Stomach (tissue), 9 donors: ENCODE results near the gene ATP6V0D1. TPM values are rescaled to one million over a fixed set of nuclear protein-coding genes. Genes with fewer than 3 reads are reported as not detected.

ENCODE experiments used
- DNase-seq, 2 donors: peaks; one replicate each; pipeline versions ENCODE4 v3.0.0 to v3.0.0-alpha.2; 2013 to 2019
- H3K27ac ChIP-seq, 5 donors: fragments of 200-600 bp in 4 of 5; sonication (generic) in 4 of 5; one replicate each; pipeline ENCODE4 v1.5.1; 2013 to 2019; ENCODE audit warnings: mild to moderate bottlenecking in 1 of 5, moderate library complexity in 1 of 5
- H3K27me3 ChIP-seq, 3 donors: fragments of 200-600 bp; sonication (generic); one replicate each; pipeline ENCODE4 v1.5.1; 2017 to 2019; ENCODE audit warnings: mixed run types in 1 of 3
- H3K36me3 ChIP-seq, 4 donors: fragments of 200-600 bp; sonication (generic); 1 replicate in 3 of 4; 2 replicates in 1 of 4; pipeline ENCODE4 v1.5.1; 2016 to 2019
- H3K4me1 ChIP-seq, 4 donors: fragments of 200-600 bp; sonication (generic); one replicate each; pipeline ENCODE4 v1.5.1; 2016 to 2019
- H3K4me3 ChIP-seq, 4 donors: fragments of 200-600 bp; sonication (generic) in 3 of 4; one replicate each; pipeline ENCODE4 v1.5.1; 2016 to 2019; ENCODE audit warnings: mild to moderate bottlenecking in 1 of 4
- H3K9me3 ChIP-seq, 4 donors: fragments of 200-600 bp; sonication (generic); one replicate each; pipeline ENCODE4 v1.5.1; 2016 to 2019
- CTCF ChIP-seq, 7 experiments: fragments of 450-650 bp in 4 of 7; fragments of 200-600 bp in 3 of 7; sonication (generic) in 3 of 7; IDR thresholded peaks; one replicate each; pipeline ENCODE4 v1.5.1; 2016 to 2019; ENCODE audit warnings: antibody characterized with exemption in 7 of 7, control low read depth in 2 of 7, mild to moderate bottlenecking in 1 of 7
- EP300 ChIP-seq: sonication (generic); formaldehyde crosslinking; IDR thresholded peaks from one replicate; pipeline ENCODE4 v1.6.1; 2017; ENCODE audit warnings: antibody characterized with exemption
- POLR2A ChIP-seq, 4 donors: fragments of 450-650 bp; IDR thresholded peaks; one replicate each; pipeline ENCODE4 v1.6.1; 2016; ENCODE audit warnings: antibody characterized with exemption in 4 of 4, control low read depth in 2 of 4, mild to moderate bottlenecking in 1 of 4, moderate library complexity in 1 of 4
- POLR2AphosphoS5 ChIP-seq, 3 donors: sonication (generic); formaldehyde crosslinking; IDR thresholded peaks; one replicate each; pipeline ENCODE4 v1.6.1; 2016; ENCODE audit warnings: antibody characterized with exemption in 3 of 3
- WGBS, 5 donors: extraction: QIAGEN DNeasy Blood & Tissue Kit in 3 of 5; methylation state at CpG; one replicate each; pipeline versions ENCODE4 v1.1.5 to v1.1.7; 2013 to 2018; 5-methylcytosine and 5-hydroxymethylcytosine counted together
- intact Hi-C: fragments of 100-400 bp; cut with DNase I; formaldehyde crosslinking; loops from one replicate; pipeline ENCODE4 v1.15.1; 2023; ENCODE audit warnings: low total_unique reads
- polyA plus RNA-seq, 3 donors: library from polyadenylated mRNA; stranded (reverse); fragments of 200-250 nt; gene quantifications; one replicate each; pipeline ENCODE4 v1.2.3, GENCODE V29; 2013
- total RNA-seq, 5 donors: library from RNA; depleted of rRNA; stranded (reverse); fragments of >200 nt; gene quantifications; one replicate each; pipeline versions ENCODE4 v1.1.0 to v1.2.3, GENCODE V29; 2014 to 2016
- donor health status: healthy with polysubstance abuse.
- donor health status: Bipolar disorder and iron deficiency.
- donor health status: healthy.

ATP6V0D1 gene
- total and polyA plus RNA-seq, 8 donors: 23.5 to 102 (median 64.9) TPM

- WGBS, 5 donors: 0 to 1% (median 1%) methylated on average over 23 to 25 of the region's 25 CpGs
- H3K4me3 ChIP-seq: peak overlapping the region; percentile 36 to 55 (median 40)
- intact Hi-C loops: no loop called here
These were observed 40.3 kb upstream of the ATP6V0D1 start for GRCh38 chr16:67521095-67521804.

GRCh38 chr16:67519242-67519641, 38.3 kb upstream of the ATP6V0D1 start:
- Histone ChIP-seq H3K27me3 (no peaks in the 10 kb centered on the region), H3K27ac (no peak overlapping the region), H3K4me3 (peak overlapping the region in 1 of 4 donors; percentile 26), H3K4me1 (peaks cover 0 to 18% (median 9%) of the 10 kb centered on the region in 4 donors), H3K36me3 (no peaks in the 10 kb centered on the region), H3K9me3 (no peaks in the 10 kb centered on the region)
- TF ChIP-seq POLR2AphosphoS5 (IDR thresholded peaks at IDR 0.05) (no peak), CTCF (IDR thresholded peaks at IDR 0.05) (no peak), POLR2A (IDR thresholded peaks at IDR 0.05) (no peak), EP300 (no peak)
- no peak for DNase-seq
- 68 to 77% (median 72%) methylated on average over 4 of the region's 4 CpGs for WGBS, 5 donors
- intact Hi-C loops: loop anchor here (5.0 kb wide), 1 partner anchor 123 kb away; no protein-coding TSS in a partner anchor

More at GRCh38 chr16:67521095-67521804, 40.3 kb upstream of the ATP6V0D1 start:
- Histone ChIP-seq H3K4me1 (peaks cover 0 to 12% (median 6%) of the 10 kb centered on the region in 4 donors), H3K27me3 (no peaks in the 10 kb centered on the region), H3K9me3 (no peaks in the 10 kb centered on the region), H3K27ac (peak overlapping the region; percentile 88 to 95 (median 90)), H3K36me3 (no peaks in the 10 kb centered on the region)
- TF ChIP-seq CTCF (IDR thresholded peaks at IDR 0.05) (peak in 6 of 7 experiments; percentile 38 to 98 (median 84)), EP300 (no peak), POLR2A (IDR thresholded peaks at IDR 0.05) (no peak), POLR2AphosphoS5 (IDR thresholded peaks at IDR 0.05) (peak; percentile 29 to 67 (median 31))
- peak; percentile 98 for DNase-seq

GRCh38 chr16:67518676-67519075, 37.7 kb upstream of the ATP6V0D1 start:
- Histone ChIP-seq H3K36me3 (no peaks in the 10 kb centered on the region), H3K9me3 (no peaks in the 10 kb centered on the region), H3K27me3 (no peaks in the 10 kb centered on the region), H3K4me3 (peak overlapping the region in 1 of 4 donors; percentile 26), H3K4me1 (peaks cover 0 to 24% (median 11%) of the 10 kb centered on the region in 4 donors), H3K27ac (peak overlapping the region in 1 of 5 donors; percentile 46)
- WGBS, 5 donors: 69 to 84% (median 80%) methylated on average over 8 of the region's 8 CpGs
- no peak for TF ChIP-seq POLR2AphosphoS5 (IDR thresholded peaks at IDR 0.05)
- TF ChIP-seq EP300: no peak
- TF ChIP-seq CTCF (IDR thresholded peaks at IDR 0.05): no peak
- no peak for TF ChIP-seq POLR2A (IDR thresholded peaks at IDR 0.05)
- intact Hi-C loops: loop anchor here (5.0 kb wide), 1 partner anchor 124 kb away; no protein-coding TSS in a partner anchor
- DNase-seq: no peak

- 60 to 69% (median 65%) methylated on average over 10 to 11 of the region's 11 CpGs for WGBS, 5 donors
- no peaks in the 10 kb centered on the region for H3K27me3 ChIP-seq
- H3K4me1 ChIP-seq: peaks cover 0 to 24% (median 11%) of the 10 kb centered on the region in 4 donors
- H3K36me3 ChIP-seq: no peaks in the 10 kb centered on the region
- no peaks in the 10 kb centered on the region for H3K9me3 ChIP-seq
- intact Hi-C loops: loop anchor here (5.0 kb wide), 1 partner anchor 124 kb away; no protein-coding TSS in a partner anchor
- TF ChIP-seq POLR2A (IDR thresholded peaks at IDR 0.05) (no peak), CTCF (IDR thresholded peaks at IDR 0.05) (no peak), EP300 (no peak), POLR2AphosphoS5 (IDR thresholded peaks at IDR 0.05) (no peak)
- no peak for DNase-seq
- peak overlapping the region in 1 of 5 donors; percentile 46 for H3K27ac ChIP-seq
- H3K4me3 ChIP-seq: no peak overlapping the region
These were observed 36.9 kb upstream of the ATP6V0D1 start for GRCh38 chr16:67517661-67518423.
